HL-60/S4 treated with retinoic acid at 250 ng/mL for 4 days and 3 days (cell line): ENCODE data around the gene MSANTD4.
"Not testable (repeated sequence)": the region's sequence is repeated elsewhere in the genome, so short reads cannot be mapped to it uniquely, and the experiment has no call there.

Experiments used
- in situ Hi-C: fragments of 300-500 bp; cut with MboI; formaldehyde crosslinking; loops from 2 replicates; pipeline ENCODE4 v1.7.0; 2022; ENCODE audit warnings: low sequenced_read_pairs

MSANTD4 gene

DNA sequence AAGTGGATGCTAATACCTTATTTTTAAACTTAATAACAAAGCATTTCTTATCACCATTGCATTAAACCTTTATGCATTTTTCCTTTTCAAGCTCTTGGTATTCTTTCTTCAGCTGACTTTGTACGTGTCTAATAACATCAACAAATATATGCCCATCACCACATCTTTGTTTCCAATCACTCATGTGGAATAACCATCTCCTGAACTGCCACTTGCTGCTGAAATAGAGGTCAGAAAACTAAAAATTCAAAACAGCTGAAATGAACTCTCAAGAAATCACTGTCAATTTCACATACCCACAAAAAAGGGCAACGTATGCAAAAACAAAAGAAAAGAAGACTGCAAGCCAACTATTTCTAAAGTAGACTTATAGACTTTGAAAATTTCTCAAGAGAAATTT is 7.4 kb downstream of the MSANTD4 start:
- in situ Hi-C loops: no loop called here

GRCh38 chr11:106014035-106014434 is 8.0 kb downstream of the MSANTD4 start:
- in situ Hi-C loops: no loop called here

DNA sequence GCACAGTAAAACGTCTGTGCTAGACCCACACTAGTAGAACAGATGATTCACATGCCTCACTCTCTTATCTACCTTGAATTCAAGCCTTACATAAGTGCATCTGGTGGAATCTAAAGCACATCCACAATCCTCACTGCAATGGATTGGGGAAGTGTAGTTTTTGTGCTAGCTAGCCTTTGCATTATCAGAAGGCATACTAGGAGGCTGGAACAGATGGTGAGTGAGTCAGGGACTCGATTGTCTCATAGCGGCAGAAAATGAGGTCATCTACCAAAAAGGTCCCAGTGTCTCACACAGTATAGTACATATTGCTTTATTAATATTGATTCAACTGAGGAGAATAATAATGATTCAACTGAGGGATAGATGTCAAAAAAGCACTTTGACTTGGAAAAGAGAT is 9.3 kb downstream of the MSANTD4 start:
- in situ Hi-C loops: no loop called here

DNA sequence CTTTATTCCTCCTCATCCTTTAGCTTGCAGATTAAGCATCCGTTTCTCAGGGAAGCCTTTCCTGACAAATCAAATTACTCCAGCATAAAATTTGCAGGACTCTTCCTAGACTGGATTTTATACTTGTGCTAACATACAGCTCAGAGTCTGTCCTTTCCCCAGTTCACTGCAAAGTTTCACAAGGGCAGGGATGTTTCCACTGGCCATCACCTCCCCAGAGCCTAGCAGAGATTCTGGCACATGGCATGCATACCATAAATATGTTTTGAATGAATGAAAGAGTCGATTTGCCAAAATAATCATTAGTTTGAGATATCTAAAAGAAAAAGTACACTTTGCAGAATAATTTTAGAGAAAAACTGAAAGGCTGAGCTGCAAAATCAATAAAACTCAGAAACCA is 10.6 kb downstream of the MSANTD4 start:
- in situ Hi-C loops: no loop called here

DNA sequence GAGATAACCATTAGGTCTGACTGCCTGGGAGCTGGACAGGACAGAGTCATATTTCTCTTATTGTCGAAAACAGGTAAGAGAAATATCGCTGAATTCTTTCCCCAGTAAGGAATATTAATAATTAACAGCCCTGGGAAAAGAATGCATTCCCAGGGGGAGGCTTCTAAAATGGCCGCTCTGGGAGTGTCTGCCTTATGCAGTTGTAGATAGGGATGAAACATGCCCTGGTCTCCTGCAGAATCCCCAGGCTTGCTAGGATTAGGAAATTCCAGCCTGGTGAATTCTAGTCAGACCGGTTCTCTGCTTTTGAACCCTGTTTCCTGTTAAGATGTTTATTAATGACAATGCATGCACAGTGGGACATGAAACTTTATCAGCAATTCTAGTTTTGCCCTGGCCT is 18.9 kb downstream of the MSANTD4 start:
- in situ Hi-C loops: not testable (repeated sequence)

GRCh38 chr11:106001304-106002012 is 20.6 kb downstream of the MSANTD4 start:
- in situ Hi-C loops: no loop called here

GRCh38 chr11:105991888-105992287 is 30.2 kb downstream of the MSANTD4 start:
- in situ Hi-C loops: no loop called here

- in situ Hi-C loops: no loop called here
Observed at GRCh38 chr11:105989124-105989523, 32.9 kb downstream of the MSANTD4 start.

DNA sequence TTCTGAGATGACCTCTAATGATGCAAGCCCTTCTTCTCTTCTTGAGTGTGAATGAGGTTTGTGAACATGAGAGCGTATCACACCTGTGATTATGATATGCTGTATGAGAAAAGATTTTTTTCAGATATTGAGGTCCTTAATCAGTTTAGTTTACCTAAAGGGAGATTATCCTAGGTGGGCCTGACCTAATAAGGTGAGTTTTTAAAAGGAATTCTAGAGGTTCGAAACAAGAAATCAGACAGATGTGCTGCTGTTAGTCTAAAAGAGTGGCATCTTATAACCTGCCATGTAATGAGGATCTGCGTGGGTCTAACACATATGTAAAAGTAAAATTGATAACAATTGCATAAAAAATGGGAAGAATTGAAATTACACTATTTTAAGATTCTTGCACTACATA is 33.8 kb downstream of the MSANTD4 start:
- in situ Hi-C loops: no loop called here

DNA sequence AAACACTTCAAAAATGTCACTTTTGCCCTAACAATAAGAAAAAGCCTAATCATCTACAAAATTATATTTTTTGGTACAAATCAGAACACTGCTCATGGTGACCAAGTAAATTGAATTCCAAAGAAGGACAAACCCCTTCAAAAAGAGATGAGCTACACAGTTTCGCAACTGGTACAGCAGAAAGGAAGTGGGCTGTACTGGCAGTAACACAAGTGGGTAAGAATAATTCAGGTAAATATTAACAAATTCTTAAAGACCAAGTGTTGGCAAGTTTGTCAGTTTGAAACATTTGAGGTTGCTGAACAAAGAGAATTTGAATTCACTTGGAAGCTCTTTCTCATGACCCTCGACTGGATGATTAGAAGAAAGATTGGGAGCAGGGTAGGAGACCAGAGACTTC is 35.5 kb downstream of the MSANTD4 start:
- in situ Hi-C loops: no loop called here

GRCh38 chr11:105979997-105980703 is 41.9 kb downstream of the MSANTD4 start:
- in situ Hi-C loops: no loop called here

DNA sequence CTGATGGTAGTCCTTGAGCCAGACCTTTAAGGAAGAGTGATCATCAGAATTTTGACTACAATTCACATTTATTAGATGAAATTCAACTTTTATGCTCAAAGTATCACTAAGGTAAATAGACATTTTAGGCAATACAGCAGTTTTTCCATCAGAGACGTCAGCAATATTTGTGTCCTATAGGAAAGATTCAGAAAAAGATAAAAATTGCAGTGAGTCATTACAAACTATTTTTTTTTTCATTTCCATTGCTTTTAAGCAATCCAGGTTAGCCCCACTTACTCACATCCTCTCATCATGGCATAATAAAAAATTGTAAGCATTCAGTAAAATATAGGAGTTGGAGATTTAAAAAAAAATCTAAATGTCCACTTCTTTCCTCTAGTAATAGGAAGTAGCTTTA is 46.9 kb downstream of the MSANTD4 start:
- in situ Hi-C loops: no loop called here

GRCh38 chr11:105969756-105970155 is 52.3 kb downstream of the MSANTD4 start:
- in situ Hi-C loops: no loop called here

GRCh38 chr11:105968021-105968697 is 53.9 kb downstream of the MSANTD4 start:
- in situ Hi-C loops: no loop called here

DNA sequence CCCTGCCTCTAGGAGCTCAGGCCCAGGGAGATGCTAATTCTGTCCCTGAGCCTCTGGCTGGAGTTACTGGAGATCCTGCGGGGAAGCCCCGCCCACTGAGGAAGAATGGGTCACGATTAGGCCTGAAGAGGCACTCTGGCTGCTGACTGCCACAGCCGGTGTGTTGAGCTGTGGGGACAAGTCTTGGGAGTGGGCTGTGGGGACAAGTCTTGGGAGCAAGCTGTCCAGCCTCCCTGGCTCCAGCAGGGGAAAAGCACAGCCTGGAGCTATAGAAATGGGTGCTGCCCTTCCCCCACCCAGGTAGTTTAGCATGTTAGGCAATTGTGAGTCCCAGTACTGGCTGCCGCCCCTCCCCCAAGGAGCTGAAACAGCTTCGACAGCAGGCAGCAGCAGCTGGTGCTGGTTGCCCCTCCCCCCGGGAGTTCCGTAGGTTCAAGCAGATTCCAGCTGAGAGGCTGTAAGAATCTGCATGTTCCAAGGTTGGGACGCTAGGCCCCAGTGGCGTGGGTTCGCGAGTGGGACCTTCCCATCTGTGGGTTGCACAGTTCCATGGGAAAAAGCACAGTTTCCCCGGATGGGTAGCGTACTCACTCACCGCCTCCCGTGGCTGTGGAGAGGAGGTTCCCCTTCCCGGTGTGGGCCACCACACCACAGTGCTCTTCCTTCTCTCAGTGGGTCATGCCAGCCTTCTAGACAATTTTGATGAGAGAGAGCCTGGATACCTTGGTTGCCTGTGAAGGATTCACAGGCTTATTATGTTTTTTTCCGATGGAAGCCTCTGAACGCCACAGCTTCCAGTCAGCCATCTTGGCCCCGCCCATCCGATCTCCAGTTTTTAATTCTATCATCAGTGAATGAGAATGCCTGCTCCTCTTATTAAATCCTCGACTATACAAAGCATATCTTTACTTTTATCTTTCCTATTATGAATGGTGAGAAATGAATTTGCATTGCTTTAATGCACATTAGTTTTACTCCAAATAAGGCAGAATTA is 61.5 kb downstream of the MSANTD4 start:
- in situ Hi-C loops: no loop called here
